Osteoblast (primary cell): Measurements from ENCODE around the gene DOK7. TPM values are rescaled to one million over a fixed set of nuclear protein-coding genes. Genes with fewer than 3 reads are reported as not detected.

Source experiments
- DNase-seq: peaks from one replicate; pipeline ENCODE4 v3.0.0; 2011; ENCODE audit warnings: low spot score, mixed read lengths; ENCODE audit not compliant: insufficient read length; ENCODE audit errors: missing footprints
- H2AFZ ChIP-seq: 2 replicates; pipeline ENCODE4 v1.6.0; 2011; ENCODE audit warnings: mild to moderate bottlenecking, low read length
- H3K27ac ChIP-seq: 2 replicates; pipeline ENCODE4 v1.5.1; 2011; ENCODE audit warnings: mild to moderate bottlenecking, low read depth, low read length, moderate library complexity
- H3K27me3 ChIP-seq: 2 replicates; pipeline ENCODE4 v1.6.0; 2012; ENCODE audit warnings: mild to moderate bottlenecking, control low read depth, inconsistent platforms, low read length, moderate library complexity; ENCODE audit not compliant: insufficient read depth
- H3K36me3 ChIP-seq: 2 replicates; pipeline ENCODE4 v1.5.1; 2011; ENCODE audit warnings: mild to moderate bottlenecking, low read length, control low read depth, moderate library complexity; ENCODE audit not compliant: insufficient read depth
- H3K4me1 ChIP-seq: 2 replicates; pipeline ENCODE4 v1.5.1; 2011; ENCODE audit warnings: mild to moderate bottlenecking, low read length, control low read depth, moderate library complexity; ENCODE audit not compliant: insufficient read depth
- H3K4me2 ChIP-seq: 2 replicates; pipeline ENCODE4 v1.6.0; 2011; ENCODE audit warnings: mild to moderate bottlenecking, low read length; ENCODE audit not compliant: insufficient read depth
- H3K4me3 ChIP-seq: fragments of 200-600 bp; sonication (generic); 3 replicates; pipeline ENCODE4 v1.5.1; 2012; ENCODE audit warnings: mild to moderate bottlenecking, low read length, inconsistent platforms; ENCODE audit not compliant: insufficient read depth
- H3K79me2 ChIP-seq: 2 replicates; pipeline ENCODE4 v1.6.0; 2012; ENCODE audit warnings: mild to moderate bottlenecking, low read length, control low read depth, inconsistent platforms; ENCODE audit not compliant: insufficient read depth
- H3K9me3 ChIP-seq: 2 replicates; pipeline ENCODE4 v1.5.1; 2011; ENCODE audit warnings: low read depth, low read length, control low read depth
- H4K20me1 ChIP-seq: 2 replicates; pipeline ENCODE4 v1.6.0; 2012; ENCODE audit warnings: mild to moderate bottlenecking, low read length, control low read depth; ENCODE audit not compliant: insufficient read depth
- CTCF ChIP-seq: IDR thresholded peaks from 2 replicates; pipeline ENCODE4 v1.5.1; 2011; ENCODE audit warnings: mild to moderate bottlenecking, low read depth, low read length, moderate library complexity; ENCODE audit errors: extremely low read depth
- total RNA-seq: library from RNA; depleted of rRNA; stranded (reverse); fragments of >200 nt; gene quantifications from 2 replicates; pipeline ENCODE4 v1.2.3, GENCODE V29; 2012

Gene DOK7
- not detected in 2 replicates for total RNA-seq

- Histone ChIP-seq H3K79me2 (no peaks in the 10 kb centered on the region), H3K4me1 (no peaks in the 10 kb centered on the region), H3K36me3 (no peaks in the 10 kb centered on the region), H2AFZ (no peak within 1 kb of the TSS), H3K27ac (no peak within 1 kb of the TSS), H3K9me3 (no peaks in the 10 kb centered on the region), H4K20me1 (no peaks in the 10 kb centered on the region), H3K4me2 (no peak within 1 kb of the TSS), H3K27me3 (peaks cover 42% of the 10 kb centered on the region), H3K4me3 (no peak within 1 kb of the TSS)
- no peak for TF ChIP-seq CTCF
- no peak for DNase-seq
Observed at GRCh38 chr4:3462790-3463415, at the start of gene DOK7. Gene DOK7 (plus strand): TSS chr4:3463306. CDS start chr4:3463376, 70 bp downstream.

- Histone ChIP-seq H3K36me3 (no peaks in the 10 kb centered on the region), H3K27ac (no peak overlapping the region), H3K9me3 (no peaks in the 10 kb centered on the region), H4K20me1 (peaks cover 14% of the 10 kb centered on the region), H3K4me3 (no peak overlapping the region), H3K4me1 (no peaks in the 10 kb centered on the region), H3K4me2 (no peak overlapping the region), H2AFZ (no peak overlapping the region), H3K79me2 (no peaks in the 10 kb centered on the region), H3K27me3 (no peaks in the 10 kb centered on the region)
- DNase-seq: peak; percentile 47
- TF ChIP-seq CTCF: no peak
Observed at GRCh38 chr4:3413675-3414420, 49.3 kb upstream of the DOK7 start.

GRCh38 chr4:3414421-3415279, 48.5 kb upstream of the DOK7 start:
- no peaks in the 10 kb centered on the region for H3K9me3 ChIP-seq
- H2AFZ ChIP-seq: no peak overlapping the region
- H3K4me3 ChIP-seq: no peak overlapping the region
- H3K4me1 ChIP-seq: no peaks in the 10 kb centered on the region
- H3K27me3 ChIP-seq: no peaks in the 10 kb centered on the region
- H3K79me2 ChIP-seq: no peaks in the 10 kb centered on the region
- no peaks in the 10 kb centered on the region for H3K36me3 ChIP-seq
- H4K20me1 ChIP-seq: peaks cover 11% of the 10 kb centered on the region
- no peak for TF ChIP-seq CTCF
- peak; percentile 86 for DNase-seq
- no peak overlapping the region for H3K27ac ChIP-seq
- no peak overlapping the region for H3K4me2 ChIP-seq
